KMS-11 (cell line): ENCODE measurements around the gene S100A16.

ENCODE experiments used
- H2AFZ ChIP-seq: fragments of 200-600 bp; sonication (generic); 2 replicates; pipeline ENCODE4 v1.6.1; 2016; ENCODE audit warnings: antibody characterized with exemption, mixed run types, low read depth
- H3K27ac ChIP-seq: fragments of 200-600 bp; sonication (generic); 2 replicates; pipeline ENCODE4 v1.6.1; 2016; ENCODE audit warnings: mild to moderate bottlenecking, mixed run types
- H3K27me3 ChIP-seq: fragments of 200-600 bp; sonication (generic); 2 replicates; pipeline ENCODE4 v1.6.1; 2017; ENCODE audit warnings: mild to moderate bottlenecking, low read depth, mixed run types, moderate library complexity; ENCODE audit not compliant: insufficient read depth
- H3K36me3 ChIP-seq: fragments of 200-600 bp; sonication (generic); 2 replicates; pipeline ENCODE4 v1.6.1; 2017; ENCODE audit warnings: mild to moderate bottlenecking, mixed run types; ENCODE audit not compliant: insufficient read depth
- H3K4me1 ChIP-seq: fragments of 200-600 bp; sonication (generic); 2 replicates; pipeline ENCODE4 v1.6.1; 2016; ENCODE audit warnings: mild to moderate bottlenecking, low read depth, mixed run types; ENCODE audit not compliant: poor library complexity, severe bottlenecking
- H3K4me2 ChIP-seq: fragments of 200-600 bp; sonication (generic); 2 replicates; pipeline ENCODE4 v1.7.0; 2016; ENCODE audit warnings: mild to moderate bottlenecking, mixed run types
- H3K4me3 ChIP-seq: fragments of 200-600 bp; sonication (generic); IDR thresholded peaks from 2 replicates; pipeline ENCODE4 v1.6.1; 2017; ENCODE audit warnings: low read depth, low read length, mixed read lengths; ENCODE audit not compliant: insufficient read depth
- H3K79me2 ChIP-seq: fragments of 200-600 bp; sonication (generic); 2 replicates; pipeline ENCODE4 v1.6.1; 2016; ENCODE audit warnings: low read depth, mixed run types; ENCODE audit not compliant: insufficient read depth
- H3K9ac ChIP-seq: fragments of 200-600 bp; sonication (generic); 2 replicates; pipeline ENCODE4 v1.6.1; 2016; ENCODE audit warnings: mild to moderate bottlenecking, mixed run types
- H4K20me1 ChIP-seq: fragments of 200-600 bp; sonication (generic); 2 replicates; pipeline ENCODE4 v1.6.1; 2016; ENCODE audit warnings: mild to moderate bottlenecking, mixed run types; ENCODE audit not compliant: insufficient read depth
- TF ChIP-seq, protein P1 (sequence below): fragments of 200-600 bp; sonication (generic); conservative IDR thresholded peaks from 2 replicates; pipeline ENCODE4 v1.6.1; 2017; ENCODE audit warnings: low read depth, mild to moderate bottlenecking, antibody characterized with exemption, low read length, moderate library complexity, mixed read lengths

Gene S100A16

DNA sequence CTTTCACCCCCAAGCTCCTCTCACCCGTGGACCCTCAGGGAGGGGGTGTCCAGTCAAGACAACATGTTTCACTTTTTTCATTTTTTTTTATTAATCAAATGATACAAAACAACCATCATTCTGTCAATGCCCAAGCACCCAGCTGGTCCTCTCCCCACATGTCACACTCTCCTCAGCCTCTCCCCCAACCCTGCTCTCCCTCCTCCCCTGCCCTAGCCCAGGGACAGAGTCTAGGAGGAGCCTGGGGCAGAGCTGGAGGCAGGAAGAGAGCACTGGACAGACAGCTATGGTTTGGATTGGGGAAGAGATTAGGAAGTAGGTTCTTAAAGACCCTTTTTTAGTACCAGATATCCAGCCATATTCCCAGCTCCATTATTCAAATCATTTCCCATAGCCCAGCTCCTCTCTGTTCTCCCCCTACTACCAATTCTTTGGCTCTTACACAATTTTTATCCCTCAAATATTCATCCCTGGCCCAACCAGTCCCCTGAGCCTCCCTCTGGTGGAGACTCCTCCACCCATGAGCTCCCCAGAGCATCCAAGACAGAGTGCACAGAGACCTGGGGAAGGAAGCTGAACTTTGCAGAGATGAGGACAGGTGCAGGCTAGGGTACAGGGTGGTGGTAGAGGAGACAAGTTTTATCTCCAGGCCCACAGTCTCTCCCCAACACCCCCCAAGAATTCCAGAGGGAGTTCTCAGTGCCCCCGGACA is 1.4 kb upstream of the S100A16 start:
- H3K36me3 ChIP-seq, result no peaks in the 10 kb centered on the region
- TF ChIP-seq, protein P1, sequence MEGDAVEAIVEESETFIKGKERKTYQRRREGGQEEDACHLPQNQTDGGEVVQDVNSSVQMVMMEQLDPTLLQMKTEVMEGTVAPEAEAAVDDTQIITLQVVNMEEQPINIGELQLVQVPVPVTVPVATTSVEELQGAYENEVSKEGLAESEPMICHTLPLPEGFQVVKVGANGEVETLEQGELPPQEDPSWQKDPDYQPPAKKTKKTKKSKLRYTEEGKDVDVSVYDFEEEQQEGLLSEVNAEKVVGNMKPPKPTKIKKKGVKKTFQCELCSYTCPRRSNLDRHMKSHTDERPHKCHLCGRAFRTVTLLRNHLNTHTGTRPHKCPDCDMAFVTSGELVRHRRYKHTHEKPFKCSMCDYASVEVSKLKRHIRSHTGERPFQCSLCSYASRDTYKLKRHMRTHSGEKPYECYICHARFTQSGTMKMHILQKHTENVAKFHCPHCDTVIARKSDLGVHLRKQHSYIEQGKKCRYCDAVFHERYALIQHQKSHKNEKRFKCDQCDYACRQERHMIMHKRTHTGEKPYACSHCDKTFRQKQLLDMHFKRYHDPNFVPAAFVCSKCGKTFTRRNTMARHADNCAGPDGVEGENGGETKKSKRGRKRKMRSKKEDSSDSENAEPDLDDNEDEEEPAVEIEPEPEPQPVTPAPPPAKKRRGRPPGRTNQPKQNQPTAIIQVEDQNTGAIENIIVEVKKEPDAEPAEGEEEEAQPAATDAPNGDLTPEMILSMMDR, result no peak
- no peak overlapping the region for H3K4me3 ChIP-seq
- H3K9ac ChIP-seq, result no peak overlapping the region
- no peak overlapping the region for H2AFZ ChIP-seq
- no peak overlapping the region for H3K4me2 ChIP-seq
- no peaks in the 10 kb centered on the region for H3K79me2 ChIP-seq
- H3K27ac ChIP-seq, result no peak overlapping the region
- H3K4me1 ChIP-seq, result no peaks in the 10 kb centered on the region
- H3K27me3 ChIP-seq, result 0 out of 2 replicates have a peak, but pooled peaks cover 3% of the 10 kb centered on the region
- no peaks in the 10 kb centered on the region for H4K20me1 ChIP-seq

- 0 out of 2 replicates have a peak, but pooled peaks cover 3% of the 10 kb centered on the region for H3K27me3 ChIP-seq
These were observed 469 bp upstream of the S100A16 start for GRCh38 chr1:153613406-153613805.

DNA sequence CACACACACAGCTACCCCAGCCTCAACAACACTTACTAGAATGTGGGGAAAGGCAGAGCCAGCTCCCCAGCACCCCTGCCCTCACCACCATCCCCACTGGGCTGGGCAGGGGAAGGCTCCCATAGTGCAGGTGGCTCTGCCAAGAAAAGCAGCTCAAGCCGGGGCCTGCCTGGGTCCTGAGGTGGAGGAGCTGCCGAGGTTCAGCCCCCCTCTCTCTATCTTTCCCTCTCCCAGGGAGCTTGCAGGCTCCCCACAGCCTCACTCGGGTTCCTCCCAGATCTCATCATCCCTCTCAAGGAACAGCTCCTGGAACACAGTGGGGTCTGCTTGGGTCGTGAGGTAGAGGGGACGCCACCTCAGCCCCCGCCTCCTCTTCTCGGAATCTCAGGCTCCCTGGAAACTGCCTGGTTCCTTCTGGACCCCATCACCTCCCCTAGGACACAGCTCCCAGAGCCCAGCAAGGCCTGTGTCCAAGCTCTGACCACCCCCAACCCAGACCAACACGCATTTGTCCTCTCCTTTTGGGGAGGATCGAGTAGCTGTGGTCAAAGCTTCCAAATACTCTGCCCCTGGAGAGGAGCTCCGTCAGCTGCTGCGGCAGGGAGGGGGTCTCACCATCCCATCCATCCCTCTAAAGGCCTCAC is 704 bp downstream of the S100A16 start:
- H3K27me3 ChIP-seq, result 0 out of 2 replicates have a peak, but pooled peaks cover 3% of the 10 kb centered on the region
- no peak overlapping the region for H3K4me2 ChIP-seq
- H3K9ac ChIP-seq, result no peak overlapping the region
- no peaks in the 10 kb centered on the region for H4K20me1 ChIP-seq
- H3K4me1 ChIP-seq, result no peaks in the 10 kb centered on the region
- H2AFZ ChIP-seq, result no peak overlapping the region
- H3K36me3 ChIP-seq, result no peaks in the 10 kb centered on the region
- no peak overlapping the region for H3K4me3 ChIP-seq
- TF ChIP-seq, protein P1, result no peak
- H3K79me2 ChIP-seq, result no peaks in the 10 kb centered on the region
- H3K27ac ChIP-seq, result no peak overlapping the region

More at GRCh38 chr1:153613406-153613805, 469 bp upstream of the S100A16 start:
- Histone ChIP-seq H4K20me1 (no peaks in the 10 kb centered on the region), H3K4me2 (no peak overlapping the region), H3K79me2 (no peaks in the 10 kb centered on the region), H3K9ac (no peak overlapping the region), H3K4me3 (no peak overlapping the region), H3K4me1 (no peaks in the 10 kb centered on the region), H2AFZ (no peak overlapping the region), H3K36me3 (no peaks in the 10 kb centered on the region), H3K27ac (no peak overlapping the region)
- TF ChIP-seq, protein P1, result no peak

DNA sequence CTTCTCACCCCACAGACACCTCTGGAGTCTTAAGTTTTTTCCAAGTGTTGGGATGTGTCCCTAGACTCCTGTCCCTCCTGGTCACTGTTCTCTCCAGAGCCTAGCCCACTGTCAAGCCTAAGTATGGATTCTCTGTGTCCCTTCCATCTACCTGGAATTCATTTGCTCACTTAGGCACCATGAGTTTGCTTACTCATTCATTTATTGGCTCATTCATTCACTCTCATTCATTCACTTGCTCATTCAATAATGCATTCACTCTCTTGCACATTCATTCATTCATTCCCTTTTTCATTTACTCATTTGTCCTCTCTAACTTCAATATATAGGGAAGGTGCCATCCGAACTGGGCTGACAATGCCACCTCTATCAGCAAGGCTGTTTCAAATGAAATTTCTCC is 1.6 kb downstream of the S100A16 start:
- Histone ChIP-seq H3K9ac (no peak overlapping the region), H3K4me3 (no peak overlapping the region)
- TF ChIP-seq, protein P1, result no peak

More for the DNA sequence above, 1.6 kb downstream of the S100A16 start:
- no peaks in the 10 kb centered on the region for H3K4me1 ChIP-seq
- no peaks in the 10 kb centered on the region for H3K36me3 ChIP-seq
- 0 out of 2 replicates have a peak, but pooled peaks cover 3% of the 10 kb centered on the region for H3K27me3 ChIP-seq
- no peaks in the 10 kb centered on the region for H4K20me1 ChIP-seq
- H3K27ac ChIP-seq, result no peak overlapping the region
- H3K79me2 ChIP-seq, result no peaks in the 10 kb centered on the region
- H3K4me2 ChIP-seq, result no peak overlapping the region
- no peak overlapping the region for H2AFZ ChIP-seq
